Brain microvascular endothelial cell (primary cell): ENCODE results near the gene BCL2.

Experiments
- DNase-seq: peaks from one replicate; pipeline ENCODE4 v3.0.0-alpha.2; 2020
- H3K27ac ChIP-seq: fragments of 250-450 bp; sonication (Bioruptor Pico); 2 replicates; pipeline ENCODE4 v1.5.1; 2020; ENCODE audit warnings: mild to moderate bottlenecking, moderate library complexity
- H3K27me3 ChIP-seq: fragments of 250-450 bp; sonication (Bioruptor Pico); replicated peaks from 2 replicates; pipeline ENCODE4 v1.5.1; 2020; ENCODE audit warnings: mild to moderate bottlenecking
- H3K36me3 ChIP-seq: fragments of 250-450 bp; sonication (Bioruptor Pico); replicated peaks from 2 replicates; pipeline ENCODE4 v1.5.1; 2020; ENCODE audit warnings: mild to moderate bottlenecking
- H3K4me3 ChIP-seq: 2 replicates; pipeline ENCODE4 v1.5.1; 2011; ENCODE audit warnings: low read depth, mild to moderate bottlenecking, control low read depth, low read length, moderate library complexity
- CTCF ChIP-seq: IDR thresholded peaks from 2 replicates; pipeline ENCODE4 v1.5.1; 2011; ENCODE audit warnings: low read depth, mild to moderate bottlenecking, moderate library complexity, low read length, control low read depth, inconsistent platforms; ENCODE audit errors: missing control alignments
- in situ Hi-C: cut with HindIII; loops from 2 replicates; pipeline ENCODE4 v1.10.0; 2017; ENCODE audit warnings: low sequenced_read_pairs, low pct_ligation_motif_present

BCL2 gene

DNA sequence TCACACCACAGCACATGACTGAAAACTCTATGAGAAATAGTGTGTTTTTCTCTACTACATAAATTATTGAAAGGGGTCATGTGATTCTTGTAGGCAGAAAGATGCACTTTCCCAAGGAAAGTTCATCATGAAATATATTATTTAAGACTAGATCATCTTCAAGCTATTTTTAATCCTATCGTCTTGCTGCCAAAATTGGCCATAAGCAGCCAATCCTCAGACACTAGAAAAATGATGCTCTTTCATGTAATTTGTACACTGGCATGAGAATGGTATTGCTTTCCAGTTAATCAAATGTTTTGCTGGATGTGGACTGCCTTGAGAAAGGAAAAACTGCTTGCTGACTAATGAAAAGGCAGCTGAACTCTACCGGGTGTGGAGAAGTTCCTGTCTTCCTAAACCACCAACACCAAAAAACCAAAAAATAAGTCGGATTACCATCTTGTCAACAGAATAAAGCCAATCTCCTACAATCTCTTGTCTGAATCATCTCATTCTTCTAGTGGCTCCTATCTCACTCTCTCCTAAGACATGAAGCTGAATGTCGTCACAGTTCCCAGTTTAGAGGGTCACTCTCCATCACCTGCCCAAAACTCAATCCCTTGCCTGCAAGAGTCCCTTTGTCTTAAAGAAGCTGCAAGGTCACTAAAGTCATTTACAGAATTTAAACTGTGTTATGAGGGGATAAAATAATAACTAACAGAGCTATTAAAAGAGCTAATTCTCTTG, 5.3 kb downstream of the BCL2 start:
- H3K36me3 ChIP-seq: no peaks in the 10 kb centered on the region
- no peak overlapping the region for H3K4me3 ChIP-seq
- in situ Hi-C loops: no loop called here
- peaks cover 4% of the 10 kb centered on the region for H3K27me3 ChIP-seq
- no peak for DNase-seq
- TF ChIP-seq CTCF: no peak
- H3K27ac ChIP-seq: no peak overlapping the region

- no peak for DNase-seq
- Histone ChIP-seq H3K27ac (no peak overlapping the region), H3K4me3 (no peak overlapping the region), H3K27me3 (peaks cover 4% of the 10 kb centered on the region), H3K36me3 (no peaks in the 10 kb centered on the region)
- in situ Hi-C loops: no loop called here
- TF ChIP-seq CTCF: no peak
Observed at GRCh38 chr18:63313396-63313917, 6.1 kb downstream of the BCL2 start.

GRCh38 chr18:63312737-63313395, 6.7 kb downstream of the BCL2 start:
- Histone ChIP-seq H3K27ac (no peak overlapping the region), H3K4me3 (no peak overlapping the region), H3K36me3 (no peaks in the 10 kb centered on the region), H3K27me3 (no peaks in the 10 kb centered on the region)
- in situ Hi-C loops: no loop called here
- DNase-seq: no peak
- TF ChIP-seq CTCF: no peak

- TF ChIP-seq CTCF: no peak
- Histone ChIP-seq H3K36me3 (no peaks in the 10 kb centered on the region), H3K27ac (no peak overlapping the region), H3K4me3 (no peak overlapping the region), H3K27me3 (no peaks in the 10 kb centered on the region)
- in situ Hi-C loops: no loop called here
- DNase-seq: no peak
Observed at GRCh38 chr18:63312019-63312409, 7.6 kb downstream of the BCL2 start.

GRCh38 chr18:63311118-63312018, 8.2 kb downstream of the BCL2 start:
- TF ChIP-seq CTCF: no peak
- H3K27ac ChIP-seq: no peak overlapping the region
- no peaks in the 10 kb centered on the region for H3K27me3 ChIP-seq
- DNase-seq: no peak
- no peak overlapping the region for H3K4me3 ChIP-seq
- H3K36me3 ChIP-seq: no peaks in the 10 kb centered on the region
- in situ Hi-C loops: no loop called here
